Cardiac fibroblast (primary cell): ENCODE data around the gene MNS1.

Source experiments
- DNase-seq, 2 donors: peaks; one replicate each; pipeline versions ENCODE4 v3.0.0 to v3.0.0-alpha.2; 2010; ENCODE audit warnings: low read depth in 2 of 2
- H3K4me3 ChIP-seq, 2 donors: replicated peaks in 1 of 2; 1 replicate in 1 of 2; 2 replicates in 1 of 2; pipeline ENCODE4 v1.5.1; 2011; ENCODE audit warnings: low read depth in 2 of 2, low read length in 2 of 2, mild to moderate bottlenecking in 2 of 2, moderate library complexity in 1 of 2
- TF ChIP-seq, protein P1 (sequence below): IDR thresholded peaks from one replicate; pipeline ENCODE4 v1.5.1; 2011; ENCODE audit warnings: low read depth, mild to moderate bottlenecking, low read length, inconsistent platforms

MNS1 gene

DNA sequence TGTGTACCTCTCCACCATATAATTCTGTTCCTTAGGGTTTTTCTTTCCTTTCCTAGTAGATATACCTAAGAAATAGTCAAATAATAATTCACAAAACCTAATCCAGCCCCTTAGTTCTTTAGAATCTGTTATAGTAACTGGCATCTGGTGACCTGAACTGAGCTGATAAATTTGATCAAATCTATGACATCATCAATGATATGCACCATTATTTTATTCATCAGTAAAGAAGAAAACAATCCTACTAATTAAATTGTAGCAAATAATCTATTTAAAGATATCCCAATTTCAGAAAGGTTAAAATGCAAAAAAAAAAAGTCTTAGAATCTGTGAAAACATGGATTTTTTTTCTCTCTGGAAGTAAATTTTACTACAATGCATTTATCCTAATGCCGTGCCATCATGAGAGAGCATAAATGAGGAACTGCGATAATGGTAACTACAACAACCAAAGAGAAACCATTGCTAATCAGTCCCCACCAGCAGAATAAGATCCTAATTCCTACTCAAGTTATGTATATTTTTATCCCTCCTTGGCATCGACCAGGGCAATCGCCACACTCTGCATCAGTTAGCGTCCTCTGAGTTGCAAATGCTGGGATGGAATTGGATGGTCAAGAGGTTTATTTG is 6.6 kb upstream of the MNS1 start:
- TF ChIP-seq, protein P1, sequence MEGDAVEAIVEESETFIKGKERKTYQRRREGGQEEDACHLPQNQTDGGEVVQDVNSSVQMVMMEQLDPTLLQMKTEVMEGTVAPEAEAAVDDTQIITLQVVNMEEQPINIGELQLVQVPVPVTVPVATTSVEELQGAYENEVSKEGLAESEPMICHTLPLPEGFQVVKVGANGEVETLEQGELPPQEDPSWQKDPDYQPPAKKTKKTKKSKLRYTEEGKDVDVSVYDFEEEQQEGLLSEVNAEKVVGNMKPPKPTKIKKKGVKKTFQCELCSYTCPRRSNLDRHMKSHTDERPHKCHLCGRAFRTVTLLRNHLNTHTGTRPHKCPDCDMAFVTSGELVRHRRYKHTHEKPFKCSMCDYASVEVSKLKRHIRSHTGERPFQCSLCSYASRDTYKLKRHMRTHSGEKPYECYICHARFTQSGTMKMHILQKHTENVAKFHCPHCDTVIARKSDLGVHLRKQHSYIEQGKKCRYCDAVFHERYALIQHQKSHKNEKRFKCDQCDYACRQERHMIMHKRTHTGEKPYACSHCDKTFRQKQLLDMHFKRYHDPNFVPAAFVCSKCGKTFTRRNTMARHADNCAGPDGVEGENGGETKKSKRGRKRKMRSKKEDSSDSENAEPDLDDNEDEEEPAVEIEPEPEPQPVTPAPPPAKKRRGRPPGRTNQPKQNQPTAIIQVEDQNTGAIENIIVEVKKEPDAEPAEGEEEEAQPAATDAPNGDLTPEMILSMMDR: no peak
- no peak overlapping the region for H3K4me3 ChIP-seq

GRCh38 chr15:56469483-56469882 is 4.5 kb upstream of the MNS1 start:
- H3K4me3 ChIP-seq: no peak overlapping the region
- TF ChIP-seq, protein P1: no peak
- DNase-seq: no peak

More for the DNA sequence above, 6.6 kb upstream of the MNS1 start:
- DNase-seq: no peak

GRCh38 chr15:56468401-56468800 is 3.5 kb upstream of the MNS1 start:
- TF ChIP-seq, protein P1: no peak
- peak in 1 of 2 donors; percentile 39 for DNase-seq
- peak overlapping the region in 1 of 2 donors; percentile 21 for H3K4me3 ChIP-seq

DNA sequence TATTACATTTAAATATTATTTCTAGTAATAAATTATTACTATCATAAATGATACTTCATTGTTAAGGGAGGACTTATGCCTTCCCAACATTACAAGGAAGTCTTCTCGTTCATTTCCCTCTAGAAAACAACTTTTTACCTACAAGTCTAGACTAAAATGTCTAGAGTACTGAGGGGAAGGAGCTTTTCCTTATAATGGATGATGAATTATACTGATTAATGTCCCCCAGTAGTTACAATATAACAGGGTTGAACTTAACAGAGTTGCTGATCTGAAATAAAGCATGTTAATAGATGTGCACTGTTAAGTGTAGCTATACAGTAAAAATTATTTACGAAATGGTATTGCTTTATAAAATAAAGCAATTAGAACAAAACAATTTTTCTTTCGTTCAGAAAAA is 2.7 kb upstream of the MNS1 start:
- no peak overlapping the region for H3K4me3 ChIP-seq
- TF ChIP-seq, protein P1: no peak
- DNase-seq: no peak

GRCh38 chr15:56460947-56461346 is 4.0 kb downstream of the MNS1 start:
- TF ChIP-seq, protein P1: no peak
- DNase-seq: no peak
- H3K4me3 ChIP-seq: no peak overlapping the region

GRCh38 chr15:56460071-56460470 is 4.9 kb downstream of the MNS1 start:
- no peak for DNase-seq

More at GRCh38 chr15:56460071-56460470, 4.9 kb downstream of the MNS1 start:
- no peak overlapping the region for H3K4me3 ChIP-seq
- TF ChIP-seq, protein P1: no peak
